HFF-Myc (cell line): ENCODE data around the gene RASSF5.

Source experiments
- DNase-seq: peaks from one replicate; pipeline ENCODE4 v3.0.0-alpha.2; 2011; ENCODE audit warnings: low read depth; ENCODE audit errors: extremely low read depth
- H3K4me3 ChIP-seq: replicated peaks from 2 replicates; pipeline ENCODE4 v1.5.1; 2011; ENCODE audit warnings: low read depth, mild to moderate bottlenecking, control low read depth, low read length
- CTCF ChIP-seq: IDR thresholded peaks from 2 replicates; pipeline ENCODE4 v1.5.1; 2012; ENCODE audit warnings: mild to moderate bottlenecking, low read depth, low read length, control low read depth; ENCODE audit errors: missing control alignments

Gene RASSF5

GRCh38 chr1:206518206-206518605 lies 10.9 kb downstream of the RASSF5 start:
- no peak overlapping the region for H3K4me3 ChIP-seq
- no peak for TF ChIP-seq CTCF
- no peak for DNase-seq

GRCh38 chr1:206518743-206519142 lies 11.4 kb downstream of the RASSF5 start:
- H3K4me3 ChIP-seq = no peak overlapping the region
- TF ChIP-seq CTCF = no peak
- no peak for DNase-seq

- no peak overlapping the region for H3K4me3 ChIP-seq
- no peak for DNase-seq
- TF ChIP-seq CTCF = no peak
Measured at GRCh38 chr1:206521127-206521526, 13.8 kb downstream of the RASSF5 start.

- no peak for DNase-seq
- no peak for TF ChIP-seq CTCF
- H3K4me3 ChIP-seq = no peak overlapping the region
Measured at GRCh38 chr1:206521694-206522402, 14.5 kb downstream of the RASSF5 start.

GRCh38 chr1:206524739-206525364 lies 17.5 kb downstream of the RASSF5 start:
- no peak overlapping the region for H3K4me3 ChIP-seq
- no peak for DNase-seq
- TF ChIP-seq CTCF = no peak

- TF ChIP-seq CTCF = no peak
- DNase-seq = no peak
- H3K4me3 ChIP-seq = no peak overlapping the region
Measured at GRCh38 chr1:206526064-206526911, 19.0 kb downstream of the RASSF5 start.
